OCI-LY3 (cell line): Measurements from ENCODE around the gene SCARB1.
"Not testable (repeated sequence)": the region's sequence is repeated elsewhere in the genome, so short reads cannot be mapped to it uniquely, and the experiment has no call there.

ENCODE experiments used
- H2AFZ ChIP-seq: fragments of 200-600, 300-600 bp; shearing (Covaris generic); 2 replicates; pipeline ENCODE4 v1.6.0; 2014; ENCODE audit warnings: antibody characterized with exemption, low read depth, low read length
- H3K27ac ChIP-seq: fragments of 200-600, 300-600 bp; sonication (generic); 2 replicates; pipeline ENCODE4 v1.5.1; 2014; ENCODE audit warnings: mild to moderate bottlenecking, low read length, moderate library complexity, mixed read lengths
- H3K27me3 ChIP-seq: fragments of 200-600, 300-600 bp; sonication (generic); 2 replicates; pipeline ENCODE4 v1.6.1; 2014; ENCODE audit warnings: low read depth, low read length, mixed read lengths
- H3K36me3 ChIP-seq: fragments of 200-600, 300-600 bp; sonication (generic); replicated peaks from 2 replicates; pipeline ENCODE3; 2014; ENCODE audit warnings: low read depth, low read length, mixed read lengths
- H3K4me1 ChIP-seq: fragments of 300-600, 200-600 bp; sonication (generic); 2 replicates; pipeline ENCODE4 v1.6.1; 2014; ENCODE audit warnings: low read length, mixed read lengths
- H3K4me2 ChIP-seq: fragments of 200-600, 300-600 bp; sonication (generic); 2 replicates; pipeline ENCODE4 v1.6.1; 2014; ENCODE audit warnings: low read length, mixed read lengths
- H3K4me3 ChIP-seq: fragments of 300-600, 200-600 bp; sonication (generic); 2 replicates; pipeline ENCODE4 v1.5.1; 2014; ENCODE audit warnings: antibody characterized with exemption, mild to moderate bottlenecking, low read length, moderate library complexity
- H3K79me2 ChIP-seq: fragments of 300-600, 200-600 bp; shearing (Covaris generic); 2 replicates; pipeline ENCODE4 v1.6.1; 2014; ENCODE audit warnings: mild to moderate bottlenecking, low read length, mixed read lengths
- H3K9ac ChIP-seq: fragments of 300-600, 200-600 bp; shearing (Covaris generic); 2 replicates; pipeline ENCODE4 v1.6.0; 2014; ENCODE audit warnings: mild to moderate bottlenecking, low read length, moderate library complexity
- H3K9me3 ChIP-seq: fragments of 200-600, 300-600 bp; shearing (Covaris generic); 2 replicates; pipeline ENCODE4 v1.6.1; 2014; ENCODE audit warnings: low read length, mixed read lengths; ENCODE audit not compliant: insufficient read depth
- H4K20me1 ChIP-seq: fragments of 200-600, 300-600 bp; sonication (generic); 2 replicates; pipeline ENCODE4 v1.6.1; 2016; ENCODE audit warnings: low read length, mixed read lengths; ENCODE audit not compliant: insufficient read depth
- EZH2phosphoT487 ChIP-seq: fragments of 200-600 bp; shearing (Covaris generic); IDR thresholded peaks from 2 replicates; pipeline ENCODE4 v1.6.1; 2018; ENCODE audit warnings: antibody characterized with exemption, mixed run types, low read depth
- TF ChIP-seq, protein P1 (sequence below): fragments of 200-600, 300-600 bp; sonication (generic); IDR thresholded peaks from 2 replicates; pipeline ENCODE4 v1.5.1; 2014; ENCODE audit warnings: antibody characterized with exemption, low read length, low read depth

Gene SCARB1

DNA sequence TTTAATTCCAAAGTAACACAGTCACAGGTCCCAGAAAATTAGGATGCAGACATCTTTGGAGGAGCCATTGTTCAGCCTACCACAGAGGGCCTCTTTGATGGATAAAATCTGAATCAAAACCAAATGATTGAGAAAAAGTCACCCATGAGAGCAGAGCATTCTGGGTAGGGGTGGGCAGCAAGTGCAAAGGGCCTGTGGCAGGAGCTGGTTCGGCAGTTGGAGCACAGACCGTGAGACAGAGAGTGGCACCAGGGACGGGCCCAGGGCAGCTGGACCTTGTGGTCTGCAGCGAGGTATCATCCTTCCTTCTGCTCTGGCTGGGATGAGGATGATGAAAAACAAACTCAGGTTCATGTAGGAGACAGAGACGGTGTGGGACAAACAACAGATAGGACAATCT is 32.8 kb upstream of the SCARB1 start:
- Histone ChIP-seq H3K4me3 (no peak overlapping the region), H3K9ac (no peak overlapping the region), H3K9me3 (no peaks in the 10 kb centered on the region), H3K36me3 (no peaks in the 10 kb centered on the region), H3K79me2 (no peaks in the 10 kb centered on the region), H4K20me1 (no peaks in the 10 kb centered on the region), H3K27me3 (peaks cover 6% of the 10 kb centered on the region; the same call in 1 of the 2 replicates), H3K4me1 (peaks cover 29% of the 10 kb centered on the region), H3K4me2 (no peak overlapping the region), H2AFZ (no peak overlapping the region), H3K27ac (no peak overlapping the region)
- TF ChIP-seq, protein P1, sequence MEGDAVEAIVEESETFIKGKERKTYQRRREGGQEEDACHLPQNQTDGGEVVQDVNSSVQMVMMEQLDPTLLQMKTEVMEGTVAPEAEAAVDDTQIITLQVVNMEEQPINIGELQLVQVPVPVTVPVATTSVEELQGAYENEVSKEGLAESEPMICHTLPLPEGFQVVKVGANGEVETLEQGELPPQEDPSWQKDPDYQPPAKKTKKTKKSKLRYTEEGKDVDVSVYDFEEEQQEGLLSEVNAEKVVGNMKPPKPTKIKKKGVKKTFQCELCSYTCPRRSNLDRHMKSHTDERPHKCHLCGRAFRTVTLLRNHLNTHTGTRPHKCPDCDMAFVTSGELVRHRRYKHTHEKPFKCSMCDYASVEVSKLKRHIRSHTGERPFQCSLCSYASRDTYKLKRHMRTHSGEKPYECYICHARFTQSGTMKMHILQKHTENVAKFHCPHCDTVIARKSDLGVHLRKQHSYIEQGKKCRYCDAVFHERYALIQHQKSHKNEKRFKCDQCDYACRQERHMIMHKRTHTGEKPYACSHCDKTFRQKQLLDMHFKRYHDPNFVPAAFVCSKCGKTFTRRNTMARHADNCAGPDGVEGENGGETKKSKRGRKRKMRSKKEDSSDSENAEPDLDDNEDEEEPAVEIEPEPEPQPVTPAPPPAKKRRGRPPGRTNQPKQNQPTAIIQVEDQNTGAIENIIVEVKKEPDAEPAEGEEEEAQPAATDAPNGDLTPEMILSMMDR, result no peak
- TF ChIP-seq EZH2phosphoT487, result no peak

DNA sequence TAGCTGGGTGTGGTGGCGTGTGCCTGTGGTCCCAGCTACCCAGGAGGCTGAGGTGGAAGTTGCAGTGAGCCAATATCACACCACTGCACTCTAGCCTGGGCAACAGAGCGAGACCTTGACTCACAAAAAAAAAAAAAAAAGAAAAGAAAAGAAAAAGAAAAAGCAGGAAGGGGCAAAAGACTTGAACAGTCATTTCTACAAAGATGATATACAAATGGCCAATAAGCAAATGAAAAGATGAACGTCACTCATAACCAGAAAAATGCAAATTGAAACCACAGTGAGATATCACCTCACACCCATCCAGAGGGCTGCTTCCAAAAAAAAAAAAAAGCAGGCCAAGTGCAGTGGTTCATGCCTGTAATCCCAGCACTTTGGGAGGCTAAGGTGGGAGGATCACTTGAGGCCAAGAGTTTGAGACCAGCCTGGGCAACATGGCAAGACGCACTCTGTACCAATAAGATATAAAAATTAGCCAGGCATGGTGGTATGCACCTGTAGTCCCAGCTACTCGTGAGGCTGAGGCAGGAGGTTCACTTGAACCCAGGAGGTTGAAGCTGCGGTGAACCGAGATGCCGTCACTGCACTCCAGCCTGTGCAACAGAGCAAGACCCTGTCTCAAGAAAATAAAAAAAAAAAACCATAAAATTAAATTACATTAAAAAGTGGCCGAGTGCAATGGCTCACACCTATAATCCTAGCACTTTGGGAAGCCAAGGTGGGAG is 30.3 kb upstream of the SCARB1 start:
- Histone ChIP-seq H2AFZ (no peak overlapping the region), H3K4me3 (no peak overlapping the region), H3K4me1 (peaks cover 24% of the 10 kb centered on the region), H3K4me2 (peak overlapping the region; percentile 8; the same call in 1 of the 2 replicates), H4K20me1 (no peaks in the 10 kb centered on the region), H3K27me3 (no peaks in the 10 kb centered on the region), H3K79me2 (no peaks in the 10 kb centered on the region), H3K27ac (no peak overlapping the region), H3K9ac (no peak overlapping the region), H3K9me3 (no peaks in the 10 kb centered on the region), H3K36me3 (no peaks in the 10 kb centered on the region)
- TF ChIP-seq, protein P1, result no peak

DNA sequence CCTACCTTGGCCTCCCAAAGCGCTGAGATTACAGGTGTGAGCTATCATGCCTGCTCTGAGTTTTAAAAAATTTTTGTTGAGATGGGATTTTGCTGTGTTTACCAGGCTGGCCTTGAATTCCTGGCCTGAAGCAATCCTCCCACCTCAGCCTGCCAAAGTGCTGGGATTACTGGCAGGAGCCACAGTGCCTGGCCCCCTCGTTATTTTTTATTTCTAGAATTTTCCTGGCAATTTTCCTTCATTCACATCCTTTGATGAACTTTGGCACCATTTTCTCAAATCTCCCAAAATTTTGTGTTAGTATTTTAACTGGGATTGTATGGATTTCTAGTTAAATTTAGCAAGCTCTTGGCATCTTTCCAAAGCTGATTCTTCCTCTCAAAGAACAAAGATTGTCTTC is 24.6 kb upstream of the SCARB1 start:
- no peak overlapping the region for H3K27ac ChIP-seq
- no peaks in the 10 kb centered on the region for H3K36me3 ChIP-seq
- no peak overlapping the region for H3K4me2 ChIP-seq
- no peaks in the 10 kb centered on the region for H3K27me3 ChIP-seq
- H3K9ac ChIP-seq, result no peak overlapping the region
- H3K79me2 ChIP-seq, result no peaks in the 10 kb centered on the region
- H4K20me1 ChIP-seq, result no peaks in the 10 kb centered on the region
- peaks cover 20% of the 10 kb centered on the region for H3K4me1 ChIP-seq
- no peaks in the 10 kb centered on the region for H3K9me3 ChIP-seq
- H3K4me3 ChIP-seq, result no peak overlapping the region
- H2AFZ ChIP-seq, result no peak overlapping the region
- TF ChIP-seq, protein P1, result no peak
- TF ChIP-seq EZH2phosphoT487, result no peak

DNA sequence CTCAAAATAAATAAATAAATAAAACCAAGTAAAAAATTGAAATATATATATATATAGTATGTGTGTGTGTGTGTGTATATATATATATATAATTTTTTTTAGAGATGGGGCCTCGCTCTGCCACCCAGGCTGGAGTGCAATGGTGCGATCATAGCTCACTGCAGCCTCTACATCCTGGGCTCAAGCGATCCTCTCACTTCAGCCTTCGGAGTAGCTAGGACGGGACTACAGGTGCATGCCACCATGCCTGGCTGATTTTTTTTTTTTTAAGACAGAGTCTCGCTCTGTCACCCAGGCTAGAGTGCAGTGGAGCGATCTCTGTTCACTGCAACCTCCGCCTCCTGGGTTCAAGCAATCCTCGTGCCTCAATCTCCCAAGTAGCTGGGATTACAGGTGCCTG is 24.1 kb upstream of the SCARB1 start:
- not testable (repeated sequence) for H3K4me2 ChIP-seq

More for the DNA sequence above, 24.1 kb upstream of the SCARB1 start:
- not testable (repeated sequence) for H3K9me3 ChIP-seq, H3K9ac ChIP-seq, H3K36me3 ChIP-seq, H3K4me3 ChIP-seq, H2AFZ ChIP-seq, H3K27ac ChIP-seq, H4K20me1 ChIP-seq, H3K27me3 ChIP-seq, H3K79me2 ChIP-seq
- peaks cover 22% of the 10 kb centered on the region for H3K4me1 ChIP-seq
